ENCODE measurements around the gene MEIS2.

The MEIS2 gene

GRCh38 chr15:37112171-37112570 is 11.8 kb upstream of the MEIS2 start:
- DNase-seq = no peak

GRCh38 chr15:37111427-37111717 is 11.0 kb upstream of the MEIS2 start:
- DNase-seq = no peak

GRCh38 chr15:37109872-37110572 is 9.7 kb upstream of the MEIS2 start:
- no peak for DNase-seq

- DNase-seq = no peak
Observed at GRCh38 chr15:37109168-37109871, 9.0 kb upstream of the MEIS2 start.

- DNase-seq = no peak
Observed at GRCh38 chr15:37108381-37109167, 8.2 kb upstream of the MEIS2 start.

- no peak for DNase-seq
Observed at GRCh38 chr15:37107744-37108380, 7.5 kb upstream of the MEIS2 start.

- DNase-seq = no peak
Observed at GRCh38 chr15:37107071-37107743, 6.9 kb upstream of the MEIS2 start.

GRCh38 chr15:37106490-37107001 is 6.2 kb upstream of the MEIS2 start:
- DNase-seq = no peak

- DNase-seq = no peak
Observed at GRCh38 chr15:37105889-37106288, 5.5 kb upstream of the MEIS2 start.

- DNase-seq = no peak
Observed at GRCh38 chr15:37105029-37105428, 4.7 kb upstream of the MEIS2 start.

- DNase-seq = no peak
Observed at GRCh38 chr15:37104424-37104981, 4.2 kb upstream of the MEIS2 start.

GRCh38 chr15:37103475-37104423 is 3.4 kb upstream of the MEIS2 start:
- DNase-seq = no peak

- DNase-seq = no peak
Observed at GRCh38 chr15:37103163-37103435, 2.8 kb upstream of the MEIS2 start.

- no peak for DNase-seq
Observed at GRCh38 chr15:37102305-37103162, 2.2 kb upstream of the MEIS2 start.

- no peak for DNase-seq
Observed at GRCh38 chr15:37101980-37102304, 1.6 kb upstream of the MEIS2 start.

GRCh38 chr15:37100966-37101215 is 542 bp upstream of the MEIS2 start:
- no peak for DNase-seq

- no peak for DNase-seq
Observed at GRCh38 chr15:37099319-37100108, 835 bp downstream of the MEIS2 start.

- DNase-seq = no peak
Observed at GRCh38 chr15:37098468-37099318, 1.7 kb downstream of the MEIS2 start.
